Gastrocnemius medialis (tissue), 4 donors: ENCODE measurements around the gene MTREX. TPM values are rescaled to one million over a fixed set of nuclear protein-coding genes. Genes with fewer than 3 reads are reported as not detected.

Experiments
- ATAC-seq, 2 donors: fragments of 150-250 bp; one replicate each; pipeline ENCODE4 v1.9.1; 2016
- DNase-seq, 2 donors: peaks; one replicate each; pipeline ENCODE4 v3.0.0-alpha.2; 2019
- H3K27ac ChIP-seq, 4 donors: fragments of 200-600 bp; sonication (generic); 1 replicate in 1 of 4; 2 replicates in 3 of 4; pipeline ENCODE4 v1.5.1; 2016 to 2018; ENCODE audit warnings: mild to moderate bottlenecking in 2 of 4, moderate library complexity in 1 of 4
- H3K27me3 ChIP-seq, 3 donors: fragments of 200-600 bp; sonication (generic) in 2 of 3; 1 replicate in 1 of 3; 2 replicates in 2 of 3; pipeline versions ENCODE4 v1.5.1 to v1.6.0; 2016 to 2019; ENCODE audit warnings: mild to moderate bottlenecking in 1 of 3, moderate library complexity in 1 of 3
- H3K36me3 ChIP-seq, 2 donors: fragments of 200-600 bp; sonication (generic) in 1 of 2; one replicate each; pipeline ENCODE4 v1.5.1; 2017 to 2018
- H3K4me1 ChIP-seq, 2 donors: fragments of 200-600 bp; sonication (generic) in 1 of 2; one replicate each; pipeline ENCODE4 v1.5.1; 2016 to 2017; ENCODE audit warnings: mild to moderate bottlenecking in 2 of 2
- H3K4me3 ChIP-seq, 4 donors: fragments of 200-600 bp; sonication (generic) in 3 of 4; 1 replicate in 1 of 4; 2 replicates in 3 of 4; pipeline ENCODE4 v1.5.1; 2016 to 2019; ENCODE audit warnings: mild to moderate bottlenecking in 2 of 4
- H3K9me3 ChIP-seq, 3 donors: fragments of 200-600 bp; sonication (generic) in 2 of 3; 1 replicate in 1 of 3; 2 replicates in 2 of 3; pipeline ENCODE4 v1.5.1; 2016 to 2019
- CTCF ChIP-seq, 5 experiments: fragments of 450-650 bp in 3 of 5; fragments of 200-600 bp in 2 of 5; sonication (generic) in 2 of 5; IDR thresholded peaks in 4 of 5; conservative IDR thresholded peaks in 1 of 5; 1 replicate in 4 of 5; 2 replicates in 1 of 5; pipeline ENCODE4 v1.5.1; 2016 to 2019; ENCODE audit warnings: antibody characterized with exemption in 5 of 5, mild to moderate bottlenecking in 3 of 5, moderate library complexity in 3 of 5
- POLR2A ChIP-seq, 2 donors: fragments of 450-650 bp; IDR thresholded peaks; one replicate each; pipeline ENCODE4 v1.6.1; 2017; ENCODE audit warnings: antibody characterized with exemption in 2 of 2, mild to moderate bottlenecking in 2 of 2, moderate library complexity in 2 of 2
- in situ Hi-C, 4 donors: fragments of 200-750 bp; cut with MboI; loops; one replicate each; pipeline versions ENCODE4 v1.15.0 to v1.8.0; 2017; ENCODE audit warnings: low sequenced_read_pairs in 4 of 4
- intact Hi-C: fragments of 100-400 bp; cut with DNase I; formaldehyde crosslinking; loops from one replicate; pipeline ENCODE4 v1.15.1; 2023; ENCODE audit warnings: low total_unique reads
- total RNA-seq, 4 donors: library from RNA; depleted of rRNA; stranded (reverse); fragments of >200 nt; gene quantifications; one replicate each; pipeline versions ENCODE4 v1.1.0 to v1.2.3, GENCODE V29; 2016

Gene MTREX
- total RNA-seq: 100 to 1,000 TPM in 2 of 4 donors, 10 to 100 TPM in 2; 92.4 to 124 (median 109) TPM

DNA sequence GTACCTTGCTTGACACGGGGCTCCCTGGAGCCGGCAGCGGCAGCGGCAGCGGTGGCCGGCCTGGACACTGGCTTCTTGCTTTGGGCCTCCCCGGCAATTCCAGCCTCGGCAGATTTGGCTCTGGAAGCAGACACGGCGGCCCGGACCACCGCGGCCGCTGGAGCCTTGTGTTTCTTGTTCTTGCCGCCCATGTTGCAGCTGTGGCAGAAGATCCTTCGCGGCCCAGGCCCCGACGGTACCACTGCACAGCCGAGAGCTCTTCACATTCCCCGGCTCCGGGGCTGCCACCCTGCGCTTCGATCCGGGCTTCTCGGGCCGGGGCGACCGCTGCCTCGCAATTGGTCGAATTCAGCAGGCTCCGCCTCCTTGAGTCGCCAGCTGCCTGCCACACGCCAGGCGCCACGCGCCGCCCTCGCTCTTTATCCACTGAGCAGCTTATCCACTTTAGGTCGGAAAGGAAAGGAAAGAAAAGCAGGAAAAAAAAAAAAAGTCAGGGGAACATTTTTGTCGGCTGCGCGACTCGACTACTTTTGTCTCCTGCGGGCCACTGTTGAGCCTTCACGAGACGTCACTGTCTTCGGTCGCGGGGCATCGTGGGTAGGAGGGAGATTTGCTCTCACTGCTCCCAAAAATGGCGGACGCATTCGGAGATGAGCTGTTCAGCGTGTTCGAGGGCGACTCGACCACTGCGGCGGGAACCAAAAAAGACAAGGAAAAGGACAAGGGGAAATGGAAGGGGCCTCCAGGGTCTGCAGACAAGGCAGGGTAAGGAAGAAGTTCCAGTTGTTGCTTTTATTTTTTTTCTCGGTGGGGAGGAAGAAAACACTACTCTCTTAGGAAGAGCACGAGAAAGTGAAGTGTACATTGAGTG is at the start of gene MTREX, which contains the start of gene DHX29:
MTREX (plus strand) TSS at position 607 of the 871 bp plus-strand sequence; CDS start at position 632, 25 bp downstream.
DHX29 (minus strand) TSS at position 312 of the 871 bp plus-strand sequence; CDS start at position 191, 121 bp downstream.
- in situ Hi-C loops: loop anchor here in 2 of 4 donors (25.0 kb wide), 2 partner anchors 655 to 1905 kb away; no protein-coding TSS in a partner anchor

DNA sequence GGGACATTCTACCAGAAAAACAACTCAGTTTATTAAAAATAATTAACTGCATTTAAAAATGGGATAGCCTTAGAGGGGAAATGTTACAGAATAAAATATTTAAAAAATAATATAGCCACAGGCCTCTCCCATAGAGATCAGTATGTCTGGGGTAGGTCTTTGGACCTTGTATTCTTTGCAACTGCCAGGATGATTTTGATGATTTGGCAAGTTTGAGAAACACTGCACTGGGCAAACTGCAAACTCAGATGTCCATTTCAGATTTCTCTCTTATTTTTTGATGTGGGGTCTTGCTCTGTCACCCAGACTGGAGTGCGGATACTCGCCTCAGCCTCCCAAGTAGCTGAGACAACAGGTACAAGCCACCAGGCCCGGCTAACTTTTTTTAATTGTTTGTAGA is 49.5 kb upstream of the MTREX start:
- Histone ChIP-seq H3K27ac (no peak overlapping the region), H3K4me3 (no peak overlapping the region), H3K4me1 (no peaks in the 10 kb centered on the region), H3K36me3 (peaks cover 0 to 87% of the 10 kb centered on the region in 2 donors), H3K27me3 (no peaks in the 10 kb centered on the region), H3K9me3 (no peaks in the 10 kb centered on the region)
- ATAC-seq (no peak), DNase-seq (no peak)
- intact Hi-C loops (loop anchor here (5.0 kb wide), 1 partner anchor 34 kb away; no protein-coding TSS in a partner anchor), in situ Hi-C loops (no loop called here)
- TF ChIP-seq CTCF (IDR thresholded peaks at IDR 0.05 in 4 of 5, conservative IDR thresholded peaks at IDR 0.05 in 1 of 5): no peak
- no peak for TF ChIP-seq POLR2A (IDR thresholded peaks at IDR 0.05)

More for the DNA sequence above, at the start of gene MTREX, which contains the start of gene DHX29:
- H3K27me3 ChIP-seq: no peaks in the 10 kb centered on the region
- H3K9me3 ChIP-seq: no peaks in the 10 kb centered on the region
- DNase-seq (peak; percentile 84 to 86), ATAC-seq (peak; percentile 96)
- peaks cover 47 to 68% of the 10 kb centered on the region in 2 donors for H3K4me1 ChIP-seq
- TF ChIP-seq POLR2A (IDR thresholded peaks at IDR 0.05) (peak; percentile 63 to 64), CTCF (IDR thresholded peaks at IDR 0.05 in 4 of 5, conservative IDR thresholded peaks at IDR 0.05 in 1 of 5) (no peak)
- intact Hi-C loops: loop anchor here (5.0 to 10.0 kb wide), 3 partner anchors 135 to 1607 kb away; partner anchors contain the start of genes CDC20B and PLPP1
- H3K36me3 ChIP-seq: no peaks in the 10 kb centered on the region
- peak within 1 kb of the TSS; percentile 64 to 97 (median 86) for H3K4me3 ChIP-seq
- H3K27ac ChIP-seq: peak within 1 kb of the TSS; percentile 86 to 96 (median 95)

DNA sequence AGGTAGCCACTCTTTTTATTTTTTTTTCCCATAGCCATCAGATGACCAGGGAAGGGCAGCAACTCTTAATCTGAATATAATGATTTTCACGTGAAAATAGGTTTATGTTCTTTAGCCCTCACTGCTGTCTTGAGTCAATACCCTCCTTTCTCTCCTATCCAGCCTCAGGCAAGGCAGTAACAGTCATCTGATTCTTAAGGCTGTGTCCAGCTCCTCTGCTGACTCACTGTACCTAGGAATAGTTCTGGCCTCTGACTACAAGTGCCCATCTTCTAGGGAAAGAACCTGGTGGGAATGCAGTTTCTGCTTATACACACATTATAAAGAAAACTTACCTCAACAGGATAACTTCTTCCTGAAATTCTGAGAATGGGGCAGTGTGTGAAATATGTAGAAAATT is 31.0 kb upstream of the MTREX start:
- in situ Hi-C loops (loop anchor here in 2 of 4 donors (25.0 kb wide), 1 partner anchor 686 kb away; no protein-coding TSS in a partner anchor), intact Hi-C loops (no loop called here)
- H3K27ac ChIP-seq: peak overlapping the region in 1 of 4 donors; percentile 54
- H3K27me3 ChIP-seq: no peaks in the 10 kb centered on the region
- peak; percentile 87 to 93 for ATAC-seq
- H3K4me3 ChIP-seq: no peak overlapping the region
- no peaks in the 10 kb centered on the region for H3K4me1 ChIP-seq
- no peaks in the 10 kb centered on the region for H3K9me3 ChIP-seq
- peaks cover 0 to 93% of the 10 kb centered on the region in 2 donors for H3K36me3 ChIP-seq
- no peak for TF ChIP-seq POLR2A (IDR thresholded peaks at IDR 0.05)
- no peak for TF ChIP-seq CTCF (IDR thresholded peaks at IDR 0.05 in 4 of 5, conservative IDR thresholded peaks at IDR 0.05 in 1 of 5)
- DNase-seq: peak in 1 of 2 donors; percentile 12

DNA sequence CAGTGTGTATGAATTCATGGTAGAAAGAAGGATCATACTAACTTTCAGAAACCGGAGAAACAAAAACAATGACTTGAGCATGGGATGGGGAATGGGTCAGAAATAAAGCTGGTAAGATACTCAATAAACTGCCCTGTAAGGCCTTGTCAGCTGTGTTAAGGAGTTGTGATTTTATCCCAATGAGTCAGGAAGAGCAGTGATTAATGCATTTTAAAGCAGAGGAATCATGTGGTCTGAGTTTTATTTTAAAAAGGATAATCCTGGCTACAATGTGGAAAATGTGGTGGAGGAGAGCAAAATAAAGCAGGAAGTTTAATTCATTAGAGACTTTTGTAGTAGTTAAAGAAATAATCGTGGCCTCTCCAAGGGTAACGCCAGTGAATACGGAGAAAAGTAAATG is 29.0 kb upstream of the MTREX start:
- TF ChIP-seq POLR2A (IDR thresholded peaks at IDR 0.05): no peak
- TF ChIP-seq CTCF (IDR thresholded peaks at IDR 0.05 in 4 of 5, conservative IDR thresholded peaks at IDR 0.05 in 1 of 5): no peak
- no peaks in the 10 kb centered on the region for H3K9me3 ChIP-seq
- H3K27ac ChIP-seq: no peak overlapping the region
- ATAC-seq (no peak), DNase-seq (no peak)
- no peaks in the 10 kb centered on the region for H3K27me3 ChIP-seq
- intact Hi-C loops (no loop called here), in situ Hi-C loops (loop anchor here in 2 of 4 donors (25.0 kb wide), 1 partner anchor 684 kb away; no protein-coding TSS in a partner anchor)
- H3K36me3 ChIP-seq: peaks cover 5 to 93% of the 10 kb centered on the region in 2 donors
- no peaks in the 10 kb centered on the region for H3K4me1 ChIP-seq
- no peak overlapping the region for H3K4me3 ChIP-seq
